ENCODE measurements around the gene NHEJ1. TPM values are rescaled to one million over a fixed set of nuclear protein-coding genes. Genes with fewer than 3 reads are reported as not detected.
A peak's percentile ranks its signal among the peaks of the same experiment; 100 is the strongest.

NHEJ1 gene
- total and polyA plus RNA-seq, 2 of the 13 experiments (the other 11 are each of a cell fraction or from before 2014, with no cell fraction given): 30.0 to 30.7 TPM

- TF ChIP-seq ARNT2 (CRISPR knock-in tag; IDR thresholded peaks at IDR 0.05; ENCODE audit: low read depth): no peak; the same call in none of the 2 replicates
- no peak for TF ChIP-seq DZIP1 (CRISPR knock-in tag; IDR thresholded peaks at IDR 0.05)
- no peak for TF ChIP-seq RAD51 (IDR thresholded peaks at IDR 0.05; ENCODE audit: borderline replicate concordance)
- TF ChIP-seq POLR2G (IDR thresholded peaks at IDR 0.05; ENCODE audit: low read depth, low read length): peak; percentile 73
- no peak for TF ChIP-seq SYNCRIP (IDR thresholded peaks at IDR 0.05; ENCODE audit: insufficient read depth, low read depth, low read length)
- no peak for TF ChIP-seq SNRNP70 (IDR thresholded peaks at IDR 0.05; ENCODE audit: low read depth, low read length)
- TF ChIP-seq ZMYM4 (CRISPR knock-in tag; IDR thresholded peaks at IDR 0.05): peak; percentile 73
- 0 out of 2 replicates have a peak, but pooled peaks have one; percentile 22 for TF ChIP-seq ZNF772 (CRISPR knock-in tag; IDR thresholded peaks at IDR 0.05)
- TF ChIP-seq ARID4A (CRISPR knock-in tag; IDR thresholded peaks at IDR 0.05; ENCODE audit: borderline replicate concordance): peak; percentile 54; the same call in 1 of the 2 replicates
- no peak for TF ChIP-seq TERF1 (CRISPR knock-in tag; IDR thresholded peaks at IDR 0.05)
- TF ChIP-seq ZKSCAN8 (CRISPR knock-in tag; IDR thresholded peaks at IDR 0.05; ENCODE audit: borderline replicate concordance): peak; percentile 93
- TF ChIP-seq ISX (CRISPR knock-in tag; conservative IDR thresholded peaks at IDR 0.05): no peak
- no peak for TF ChIP-seq RORA (CRISPR knock-in tag; IDR thresholded peaks at IDR 0.05)
- no peak for TF ChIP-seq SP140L (CRISPR knock-in tag; IDR thresholded peaks at IDR 0.05; ENCODE audit: borderline replicate concordance)
- no peak for TF ChIP-seq ZNF670 (CRISPR knock-in tag; IDR thresholded peaks at IDR 0.05; ENCODE audit: borderline replicate concordance)
- no peak for TF ChIP-seq ZNF841 (CRISPR knock-in tag; IDR thresholded peaks at IDR 0.05; ENCODE audit: borderline replicate concordance)
- TF ChIP-seq RBAK (CRISPR knock-in tag; IDR thresholded peaks at IDR 0.05): no peak
- peak; percentile 75 for TF ChIP-seq HNRNPH1 (optimal IDR thresholded peaks at IDR 0.05; ENCODE audit: low read depth, low read length)
- no peak for TF ChIP-seq ETV6 (CRISPR knock-in tag; conservative IDR thresholded peaks at IDR 0.05)
- no peak for TF ChIP-seq SP2 (CRISPR knock-in tag; IDR thresholded peaks at IDR 0.05)
- 0 out of 2 replicates have a peak, but pooled peaks have one; percentile 79 for TF ChIP-seq ZFP36L1 (CRISPR knock-in tag; IDR thresholded peaks at IDR 0.05)
- no peak for TF ChIP-seq ZNF143 (CRISPR knock-in tag; IDR thresholded peaks at IDR 0.05)
These were observed 47.5 kb upstream of the NHEJ1 start (continued) for GRCh38 chr2:219207884-219208740.

All from HepG2 (cell line).